Measurements from ENCODE around the gene HMGB2. TPM values are rescaled to one million over a fixed set of nuclear protein-coding genes. Genes with fewer than 3 reads are reported as not detected.

HMGB2 gene
- total RNA-seq, 1 experiment from 2014 or later: 278 TPM

DNA sequence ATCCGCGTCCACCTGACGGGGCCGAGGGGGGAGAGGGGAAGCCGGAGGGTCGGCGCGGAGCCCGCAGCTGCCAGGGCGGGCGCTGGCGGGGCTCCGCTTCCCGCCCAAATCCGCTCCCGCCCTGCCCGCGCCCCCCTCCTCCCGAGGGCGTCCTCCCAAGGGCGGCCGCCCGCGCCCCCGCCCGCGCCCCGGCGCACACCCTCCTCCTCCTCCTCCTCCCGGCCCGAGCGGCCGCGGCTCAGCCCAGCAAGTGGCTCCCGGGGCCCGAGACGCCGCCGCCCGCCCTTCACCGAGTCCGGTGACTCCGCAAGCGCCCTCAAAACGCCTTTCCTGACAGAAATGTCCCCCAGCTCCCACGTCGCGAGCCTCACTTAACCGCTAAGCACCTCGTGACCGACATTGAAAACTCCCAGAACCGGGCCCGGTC is 487 bp downstream of the HMGB2 start:
- Histone ChIP-seq H3K4me2 (ENCODE audit: insufficient read depth, insufficient read length, low read length) (peak overlapping the region; percentile 98), H4K5ac (ENCODE audit: insufficient read length, low read depth, low read length) (peak overlapping the region; percentile 85), H4K8ac (replicated peaks; ENCODE audit: insufficient read length, low read depth, low read length) (no peak overlapping the region), H3K79me1 (ENCODE audit: insufficient read depth, low read depth, low read length, poor library complexity, severe bottlenecking) (no peaks in the 10 kb centered on the region), H3K4ac (ENCODE audit: low read depth, low read length) (peak overlapping the region; percentile 96; the same call in 1 of the 2 replicates), H2BK20ac (ENCODE audit: low read depth, low read length, poor library complexity, severe bottlenecking) (no peak overlapping the region), H3K56ac (ENCODE audit: insufficient read length, low read depth, low read length) (peak overlapping the region; percentile 87), H3K9ac (ENCODE audit: extremely low read depth, insufficient read length, low read length) (peak overlapping the region; percentile 98), H2BK5ac (ENCODE audit: insufficient read length, low read length) (peak overlapping the region; percentile 93), H3K79me2 (ENCODE audit: insufficient read depth, low read length) (peaks cover 6% of the 10 kb centered on the region; the same call in 1 of the 2 replicates), H4K91ac (ENCODE audit: insufficient read length, low read depth, low read length) (peak overlapping the region; percentile 98), H3K23ac (ENCODE audit: insufficient read length, low read depth, low read length) (no peak overlapping the region), H4K20me1 (ENCODE audit: control insufficient read depth, insufficient read depth, insufficient read length) (no peaks in the 10 kb centered on the region), H3K23me2 (ENCODE audit: insufficient read length, low read depth, low read length, poor library complexity, severe bottlenecking) (peaks cover 8% of the 10 kb centered on the region), H3K27ac (ENCODE audit: insufficient read length, low read depth, low read length) (peak overlapping the region; percentile 96), H2BK12ac (ENCODE audit: insufficient read length, low read depth, low read length) (no peak overlapping the region), H2AK5ac (ENCODE audit: insufficient read length, low read length) (no peak overlapping the region), H3K14ac (ENCODE audit: insufficient read depth, low read length) (peak overlapping the region; percentile 98), H3K9me3 (ENCODE audit: control insufficient read depth, low read depth, low read length) (no peaks in the 10 kb centered on the region), H3T11ph (ENCODE audit: low read length) (no peak overlapping the region), H2AFZ (ENCODE audit: low read length) (no peak overlapping the region), H3K27me3 (ENCODE audit: insufficient read depth, low read length) (no peaks in the 10 kb centered on the region), H3K4me1 (ENCODE audit: insufficient read depth, low read length) (no peaks in the 10 kb centered on the region), H3K18ac (ENCODE audit: insufficient read length, low read depth, low read length) (peak overlapping the region; percentile 99), H2BK15ac (ENCODE audit: low read depth, low read length) (no peak overlapping the region), H2BK120ac (ENCODE audit: low read depth, low read length, poor library complexity, severe bottlenecking) (peak overlapping the region; percentile 61)
- no CpG with 5 or more reads among the region's 53 CpGs for WGBS (ENCODE audit: extremely low coverage, insufficient read length, low lambda C conversion rate)
- TF ChIP-seq, protein P1, sequence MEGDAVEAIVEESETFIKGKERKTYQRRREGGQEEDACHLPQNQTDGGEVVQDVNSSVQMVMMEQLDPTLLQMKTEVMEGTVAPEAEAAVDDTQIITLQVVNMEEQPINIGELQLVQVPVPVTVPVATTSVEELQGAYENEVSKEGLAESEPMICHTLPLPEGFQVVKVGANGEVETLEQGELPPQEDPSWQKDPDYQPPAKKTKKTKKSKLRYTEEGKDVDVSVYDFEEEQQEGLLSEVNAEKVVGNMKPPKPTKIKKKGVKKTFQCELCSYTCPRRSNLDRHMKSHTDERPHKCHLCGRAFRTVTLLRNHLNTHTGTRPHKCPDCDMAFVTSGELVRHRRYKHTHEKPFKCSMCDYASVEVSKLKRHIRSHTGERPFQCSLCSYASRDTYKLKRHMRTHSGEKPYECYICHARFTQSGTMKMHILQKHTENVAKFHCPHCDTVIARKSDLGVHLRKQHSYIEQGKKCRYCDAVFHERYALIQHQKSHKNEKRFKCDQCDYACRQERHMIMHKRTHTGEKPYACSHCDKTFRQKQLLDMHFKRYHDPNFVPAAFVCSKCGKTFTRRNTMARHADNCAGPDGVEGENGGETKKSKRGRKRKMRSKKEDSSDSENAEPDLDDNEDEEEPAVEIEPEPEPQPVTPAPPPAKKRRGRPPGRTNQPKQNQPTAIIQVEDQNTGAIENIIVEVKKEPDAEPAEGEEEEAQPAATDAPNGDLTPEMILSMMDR (conservative IDR thresholded peaks at IDR 0.05): no peak
- Mint-ChIP-seq H3K27ac (peak overlapping the region; percentile 99 to 100 (median 100)), H3K9me3 (peaks cover 5 to 8% of the 10 kb centered on the region in 2 experiments; a peak in 3 of 5 replicates), H3K4me3 (peak overlapping the region; percentile 97 to 98), H3K36me3 (ENCODE audit: insufficient read depth in 1 of 3, low read depth in 3 of 3) (peaks cover 35 to 47% (median 47%) of the 10 kb centered on the region in 3 experiments), H3K27me3 (ENCODE audit: low read depth) (peaks cover 2% of the 10 kb centered on the region; the same call in 1 of the 2 replicates), H3K4me1 (peaks cover 28 to 38% of the 10 kb centered on the region in 2 experiments)
- peak; percentile 36 for DNase-seq

Data from H9 (cell line).